Upper lobe of right lung (tissue), 1 donor: ENCODE measurements around the gene NEB. TPM values are rescaled to one million over a fixed set of nuclear protein-coding genes. Genes with fewer than 3 reads are reported as not detected.
"Not testable (repeated sequence)": the region's sequence is repeated elsewhere in the genome, so short reads cannot be mapped to it uniquely, and the experiment has no call there.

ENCODE experiments used
- ATAC-seq: fragments of 200-7000 bp; cut with Tn5 transposase; one replicate; pipeline ENCODE4 v1.9.1; 2020; ENCODE audit warnings: mild to moderate bottlenecking, moderate library complexity
- DNase-seq: peaks from one replicate; pipeline ENCODE4 v3.0.0-alpha.2; 2020
- H3K27ac ChIP-seq: fragments of 200-600 bp; one replicate; pipeline ENCODE4 v1.8.0; 2022
- H3K27me3 ChIP-seq: fragments of 200-600 bp; one replicate; pipeline ENCODE4 v1.8.0; 2022; ENCODE audit warnings: mild to moderate bottlenecking
- H3K36me3 ChIP-seq: fragments of 200-600 bp; one replicate; pipeline ENCODE4 v1.8.0; 2022
- H3K4me1 ChIP-seq: fragments of 200-600 bp; one replicate; pipeline ENCODE4 v1.8.0; 2022
- H3K4me3 ChIP-seq: fragments of 200-600 bp; one replicate; pipeline ENCODE4 v1.8.0; 2022; ENCODE audit warnings: mild to moderate bottlenecking
- H3K9me3 ChIP-seq: fragments of 200-600 bp; one replicate; pipeline ENCODE4 v1.8.0; 2022
- intact Hi-C: fragments of 100-400 bp; cut with DNase I; formaldehyde crosslinking; loops from one replicate; pipeline ENCODE4 v1.11.0; 2022
- total RNA-seq: library from RNA; stranded (reverse); fragmentation: NEBNext Ultra II Directional; extraction: Animal tissue kit (Norgen Biotek cat#: 25700); gene quantifications from one replicate; pipeline ENCODE4 v1.2.1, GENCODE V29; 2021
- TF ChIP-seq, protein P1 (sequence below): fragments of 200-600 bp; IDR thresholded peaks from one replicate; pipeline ENCODE4 v1.8.0; 2022; ENCODE audit warnings: antibody characterized with exemption
- donor health status: DM: no; HTN: yes; CAD: no; lungs with severe emphysema.

The NEB gene
- total RNA-seq, 1 donor from 2014 or later = 1.9 TPM

- Histone ChIP-seq H3K27ac (no peak overlapping the region), H3K9me3 (no peaks in the 10 kb centered on the region), H3K4me3 (no peak overlapping the region), H3K4me1 (no peaks in the 10 kb centered on the region), H3K36me3 (no peaks in the 10 kb centered on the region), H3K27me3 (no peaks in the 10 kb centered on the region)
- intact Hi-C loops = no loop called here
- DNase-seq = no peak
- ATAC-seq = peak; percentile 43
- TF ChIP-seq, protein P1, sequence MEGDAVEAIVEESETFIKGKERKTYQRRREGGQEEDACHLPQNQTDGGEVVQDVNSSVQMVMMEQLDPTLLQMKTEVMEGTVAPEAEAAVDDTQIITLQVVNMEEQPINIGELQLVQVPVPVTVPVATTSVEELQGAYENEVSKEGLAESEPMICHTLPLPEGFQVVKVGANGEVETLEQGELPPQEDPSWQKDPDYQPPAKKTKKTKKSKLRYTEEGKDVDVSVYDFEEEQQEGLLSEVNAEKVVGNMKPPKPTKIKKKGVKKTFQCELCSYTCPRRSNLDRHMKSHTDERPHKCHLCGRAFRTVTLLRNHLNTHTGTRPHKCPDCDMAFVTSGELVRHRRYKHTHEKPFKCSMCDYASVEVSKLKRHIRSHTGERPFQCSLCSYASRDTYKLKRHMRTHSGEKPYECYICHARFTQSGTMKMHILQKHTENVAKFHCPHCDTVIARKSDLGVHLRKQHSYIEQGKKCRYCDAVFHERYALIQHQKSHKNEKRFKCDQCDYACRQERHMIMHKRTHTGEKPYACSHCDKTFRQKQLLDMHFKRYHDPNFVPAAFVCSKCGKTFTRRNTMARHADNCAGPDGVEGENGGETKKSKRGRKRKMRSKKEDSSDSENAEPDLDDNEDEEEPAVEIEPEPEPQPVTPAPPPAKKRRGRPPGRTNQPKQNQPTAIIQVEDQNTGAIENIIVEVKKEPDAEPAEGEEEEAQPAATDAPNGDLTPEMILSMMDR = no peak
These were observed 23.3 kb downstream of the NEB start for GRCh38 chr2:151711025-151711424.

DNA sequence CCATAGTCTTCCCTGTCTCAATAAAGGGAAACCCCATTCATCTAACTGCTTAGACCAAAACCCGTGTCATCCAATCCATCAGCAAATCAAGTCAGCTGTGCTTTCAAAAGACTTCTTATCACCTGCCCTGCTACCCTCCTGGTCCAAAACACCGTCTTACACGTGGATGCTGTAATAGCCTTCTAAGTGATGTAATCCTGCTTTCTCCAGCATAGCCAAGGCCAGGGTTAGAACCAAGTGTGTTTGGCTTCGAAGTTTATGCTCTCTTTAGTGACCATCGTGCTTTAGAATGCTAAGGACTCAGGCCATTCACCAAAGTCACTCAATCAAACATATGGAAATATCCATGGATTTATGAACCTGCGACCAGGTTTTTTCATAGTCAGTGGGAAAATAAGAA lies 25.5 kb downstream of the NEB start:
- Histone ChIP-seq H3K4me1 (no peaks in the 10 kb centered on the region), H3K4me3 (no peak overlapping the region), H3K9me3 (no peaks in the 10 kb centered on the region), H3K36me3 (no peaks in the 10 kb centered on the region), H3K27me3 (no peaks in the 10 kb centered on the region), H3K27ac (no peak overlapping the region)
- intact Hi-C loops = no loop called here
- TF ChIP-seq, protein P1 = no peak
- DNase-seq (no peak), ATAC-seq (no peak)

- H3K27me3 ChIP-seq = no peaks in the 10 kb centered on the region
- TF ChIP-seq, protein P1 = no peak
These were observed 26.4 kb downstream of the NEB start for GRCh38 chr2:151707857-151708256.

DNA sequence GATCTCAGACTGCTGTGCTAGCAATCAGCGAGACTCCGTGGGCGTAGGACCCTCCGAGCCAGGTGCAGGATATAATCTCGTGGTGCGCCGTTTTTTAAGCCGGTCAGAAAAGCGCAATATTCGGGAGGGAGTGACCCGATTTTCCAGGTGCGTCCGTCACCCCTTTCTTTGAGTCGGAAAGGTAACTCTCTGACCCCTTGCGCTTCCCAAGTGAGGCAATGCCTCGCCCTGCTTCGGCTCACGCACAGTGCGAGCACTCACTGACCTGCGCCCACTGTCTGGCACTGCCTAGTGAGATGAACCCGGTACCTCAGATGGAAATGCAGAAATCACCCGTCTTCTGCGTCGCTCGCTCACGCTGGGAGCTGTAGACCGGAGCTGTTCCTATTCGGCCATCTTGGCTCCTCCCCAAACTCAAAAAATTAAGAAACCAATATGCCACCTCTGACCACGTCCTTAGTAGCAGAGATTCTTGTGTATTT lies 29.8 kb downstream of the NEB start:
- H3K36me3 ChIP-seq, H3K4me3 ChIP-seq, H3K27ac ChIP-seq, H3K4me1 ChIP-seq, DNase-seq, H3K9me3 ChIP-seq, ATAC-seq, H3K27me3 ChIP-seq, intact Hi-C loops: not testable (repeated sequence)

More at GRCh38 chr2:151707857-151708256, 26.4 kb downstream of the NEB start:
- Histone ChIP-seq H3K36me3 (no peaks in the 10 kb centered on the region), H3K4me1 (no peaks in the 10 kb centered on the region), H3K27ac (no peak overlapping the region), H3K4me3 (no peak overlapping the region), H3K9me3 (no peaks in the 10 kb centered on the region)
- DNase-seq (no peak), ATAC-seq (no peak)
- intact Hi-C loops = no loop called here

DNA sequence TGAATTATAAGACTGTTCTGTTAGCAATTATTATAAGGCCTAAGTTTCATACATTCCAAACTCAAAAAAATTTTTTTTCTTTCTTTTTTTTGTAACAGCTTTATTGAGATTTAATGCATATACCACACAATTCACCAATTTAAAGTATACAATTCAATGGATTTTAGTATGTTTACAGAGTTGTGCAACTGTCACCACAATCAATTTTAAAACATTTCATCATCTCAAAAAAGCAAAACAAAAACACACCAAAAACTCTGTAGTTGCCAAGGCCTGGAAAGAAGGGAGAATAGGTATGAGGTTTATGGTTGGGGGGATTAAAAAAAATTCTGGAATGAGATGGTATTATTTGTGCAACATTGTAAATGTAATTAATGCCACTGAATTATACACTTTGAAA lies 36.1 kb downstream of the NEB start:
- H3K9me3 ChIP-seq, H3K4me3 ChIP-seq, H3K4me1 ChIP-seq, intact Hi-C loops, DNase-seq, H3K36me3 ChIP-seq, H3K27ac ChIP-seq, ATAC-seq, H3K27me3 ChIP-seq: not testable (repeated sequence)

- H3K4me3 ChIP-seq = no peak overlapping the region
- H3K27ac ChIP-seq = no peak overlapping the region
- TF ChIP-seq, protein P1 = no peak
- H3K4me1 ChIP-seq = no peaks in the 10 kb centered on the region
- H3K9me3 ChIP-seq = no peaks in the 10 kb centered on the region
- no peaks in the 10 kb centered on the region for H3K36me3 ChIP-seq
- no peaks in the 10 kb centered on the region for H3K27me3 ChIP-seq
- intact Hi-C loops = no loop called here
- ATAC-seq (no peak), DNase-seq (no peak)
These were observed 38.5 kb downstream of the NEB start for GRCh38 chr2:151695778-151696177.

- H3K27ac ChIP-seq = no peak overlapping the region
- no peaks in the 10 kb centered on the region for H3K27me3 ChIP-seq
- no peaks in the 10 kb centered on the region for H3K36me3 ChIP-seq
- H3K4me1 ChIP-seq = no peaks in the 10 kb centered on the region
- H3K4me3 ChIP-seq = no peak overlapping the region
- intact Hi-C loops = no loop called here
- TF ChIP-seq, protein P1 = no peak
- DNase-seq (no peak), ATAC-seq (no peak)
- no peaks in the 10 kb centered on the region for H3K9me3 ChIP-seq
These were observed 42.6 kb downstream of the NEB start for GRCh38 chr2:151691631-151692030.
